ENCODE measurements around the gene DSPP.
"Not testable (repeated sequence)": the region's sequence is repeated elsewhere in the genome, so short reads cannot be mapped to it uniquely, and the experiment has no call there.

The DSPP gene

DNA sequence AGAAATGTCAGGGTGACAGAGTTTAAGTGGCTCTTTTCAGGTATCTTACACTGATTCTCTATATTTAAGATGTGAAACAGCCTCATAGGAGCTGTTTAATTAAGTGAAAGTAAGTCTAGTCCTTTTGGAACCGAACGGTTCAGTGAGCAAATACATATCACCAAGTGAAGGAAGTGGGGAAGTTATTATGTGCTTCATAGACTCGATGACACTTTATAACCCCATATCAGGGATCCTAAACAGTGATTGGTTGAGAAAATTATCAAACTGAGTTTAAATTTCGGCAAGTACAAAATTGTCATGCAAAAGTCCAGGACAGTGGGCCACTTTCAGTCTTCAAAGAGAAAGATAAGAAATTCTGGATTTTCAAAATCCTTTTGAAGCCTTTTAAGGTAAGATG lies at the start of gene DSPP:
Gene DSPP (plus strand): TSS at position 301 of the 400 bp plus-strand sequence. CDS start 2,380 bp downstream, outside the sequence.
- no peak for DNase-seq (ENCODE audit: low read depth in 2 of 2)

DNA sequence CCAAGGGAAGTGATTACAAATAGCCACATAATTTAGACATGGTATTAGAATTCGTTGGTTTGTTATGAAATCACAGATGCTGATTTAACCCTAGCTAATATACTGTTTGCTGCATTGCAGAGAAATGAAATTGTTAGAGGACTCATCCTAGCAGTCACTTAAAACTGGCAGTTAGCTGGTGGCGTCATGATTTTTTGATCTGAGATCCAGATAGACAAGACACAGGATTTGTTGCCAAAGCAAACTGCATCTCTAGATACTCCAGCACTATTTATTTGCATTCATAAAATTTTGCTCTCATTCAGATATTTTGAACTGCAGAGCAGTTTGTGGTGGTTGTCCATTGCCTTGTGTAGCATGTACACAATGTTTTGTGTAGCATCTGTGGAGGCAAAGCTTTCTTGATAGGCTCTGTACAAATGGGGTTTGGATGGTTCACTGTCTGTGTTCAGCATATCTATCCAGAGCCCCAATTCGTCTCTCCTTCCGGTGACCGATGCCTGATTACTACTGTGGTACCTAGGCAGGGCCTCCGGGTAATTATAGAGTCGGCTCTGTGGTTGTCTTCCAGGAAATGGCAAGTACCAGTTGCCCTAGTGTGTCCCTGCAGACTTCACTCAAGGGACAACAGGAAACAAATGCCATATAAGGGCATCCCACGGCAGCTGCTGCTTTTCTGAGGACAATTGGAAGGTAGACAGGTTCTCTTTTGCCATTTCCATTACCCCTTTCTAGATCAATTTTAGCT lies 49.1 kb upstream of the DSPP start:
- DNase-seq (ENCODE audit: low read depth in 2 of 2) = no peak

DNA sequence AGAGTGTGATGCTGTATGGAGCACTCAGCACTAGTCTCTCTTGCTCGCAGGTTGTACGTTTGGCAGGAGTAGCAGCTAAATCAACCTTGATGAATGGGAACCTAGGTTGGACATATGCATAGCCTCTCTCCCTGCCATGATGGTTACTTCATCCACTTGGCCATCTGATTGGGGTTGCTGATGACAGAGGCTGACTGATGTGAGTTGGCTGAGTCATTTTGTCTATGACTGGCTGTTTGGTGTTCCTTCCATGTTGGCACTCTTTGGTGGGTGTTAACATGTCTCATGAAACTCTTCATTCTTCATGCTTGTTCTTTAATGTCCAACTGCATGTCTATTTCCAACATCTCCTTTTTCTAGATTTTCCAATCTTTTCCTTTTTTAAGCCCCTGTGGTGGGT lies 47.5 kb upstream of the DSPP start:
- DNase-seq (ENCODE audit: low read depth in 2 of 2) = no peak

DNA sequence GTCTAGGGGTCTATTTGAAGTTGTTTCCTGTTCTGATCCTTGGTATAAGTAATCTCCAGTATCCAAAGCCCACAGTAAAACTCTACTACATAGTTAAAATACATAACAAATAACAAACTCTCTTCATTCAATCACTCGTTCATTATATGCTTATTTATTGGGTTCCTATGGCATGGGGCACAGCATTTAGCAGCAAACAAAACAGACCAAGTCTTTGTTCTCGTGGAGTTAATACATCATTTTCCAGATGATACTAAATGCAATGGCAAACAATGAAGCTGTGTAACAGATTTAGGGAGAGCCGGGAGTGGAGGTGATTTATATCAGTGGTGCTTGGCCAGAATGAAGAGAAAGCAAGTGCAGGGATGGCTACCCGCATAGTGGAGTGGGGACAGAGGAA lies 42.6 kb upstream of the DSPP start:
- no peak for DNase-seq (ENCODE audit: low read depth in 2 of 2)

DNA sequence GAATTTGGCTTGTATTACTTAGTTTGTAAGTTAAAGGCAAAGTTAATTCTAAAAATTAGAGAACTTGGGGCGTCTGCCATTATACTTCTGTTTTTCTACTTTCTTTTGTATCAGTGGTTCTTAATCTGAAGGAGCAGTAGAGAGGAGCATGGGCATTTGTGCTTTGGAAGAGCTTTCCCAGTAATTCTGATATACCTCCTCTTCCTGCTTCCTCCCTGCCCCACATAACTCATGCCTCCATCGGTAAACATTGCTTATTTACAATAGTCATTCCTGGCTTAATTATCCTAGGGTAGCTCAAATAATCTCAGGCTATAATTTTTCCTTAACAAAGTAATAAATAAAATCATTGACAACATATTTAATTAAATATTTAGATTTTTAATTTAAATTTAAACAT lies 42.1 kb upstream of the DSPP start:
- no peak for DNase-seq (ENCODE audit: low read depth in 2 of 2)

DNA sequence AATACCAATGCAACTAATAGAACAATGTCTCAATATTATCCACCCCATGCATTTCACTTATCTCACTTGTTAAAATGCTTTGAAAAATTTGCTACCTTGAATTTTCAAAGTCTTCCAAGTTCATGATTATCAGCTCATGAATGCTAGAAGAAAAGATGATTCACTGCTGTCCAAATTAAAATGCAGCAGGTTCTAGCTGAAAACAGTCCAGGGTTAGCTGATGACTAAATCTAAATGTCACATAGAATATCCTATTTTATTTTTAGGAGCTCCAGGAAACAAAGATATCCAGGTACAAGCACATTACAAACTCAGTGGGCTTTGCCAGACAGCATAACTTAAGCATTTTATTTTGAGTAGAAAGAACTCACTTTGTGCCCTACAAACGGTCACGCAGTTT lies 41.1 kb upstream of the DSPP start:
- DNase-seq (ENCODE audit: low read depth in 2 of 2) = no peak

DNA sequence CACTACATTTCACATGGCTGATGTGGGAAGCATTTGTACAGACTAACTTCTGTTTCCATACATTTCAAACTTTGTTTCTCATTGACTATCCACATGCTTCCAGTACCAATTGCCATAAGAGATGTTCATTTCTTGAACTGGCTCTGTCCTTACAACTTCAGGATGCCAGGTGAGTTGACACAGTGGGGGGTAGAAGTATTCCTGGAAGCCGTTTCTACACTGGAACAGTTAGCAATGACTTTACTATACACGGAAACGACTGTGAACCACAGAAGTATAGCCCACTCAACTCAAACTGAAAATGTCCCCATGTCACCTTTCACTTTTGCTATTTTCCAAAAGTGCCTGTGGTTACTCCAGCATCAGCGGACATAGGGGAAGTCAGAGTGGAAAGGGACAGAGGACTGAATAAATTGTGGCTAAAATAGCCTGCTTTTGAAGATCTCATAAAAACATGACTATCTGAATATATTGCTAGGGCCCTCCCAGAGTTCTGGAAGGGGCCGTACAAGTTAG lies 38.0 kb upstream of the DSPP start:
- no peak for DNase-seq (ENCODE audit: low read depth in 2 of 2)

DNA sequence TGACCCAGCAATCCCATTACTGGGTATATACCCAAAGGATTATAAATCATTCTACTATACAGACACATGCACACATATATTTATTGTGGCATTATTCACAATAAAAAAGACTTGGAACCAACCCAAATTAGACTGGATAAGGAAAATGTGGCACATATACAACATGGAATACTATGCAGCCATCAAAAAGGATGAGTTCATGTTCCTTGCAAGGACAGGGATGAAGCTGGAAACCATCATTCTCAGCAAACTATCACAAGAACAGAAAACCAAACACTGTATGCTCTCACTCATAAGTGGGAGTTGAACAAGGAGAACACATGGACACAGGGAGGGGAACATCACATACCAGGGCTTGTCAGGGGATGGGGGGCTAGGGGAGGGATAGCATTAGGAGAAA lies 34.0 kb upstream of the DSPP start:
- not testable (repeated sequence) for DNase-seq (ENCODE audit: low read depth in 2 of 2)

DNA sequence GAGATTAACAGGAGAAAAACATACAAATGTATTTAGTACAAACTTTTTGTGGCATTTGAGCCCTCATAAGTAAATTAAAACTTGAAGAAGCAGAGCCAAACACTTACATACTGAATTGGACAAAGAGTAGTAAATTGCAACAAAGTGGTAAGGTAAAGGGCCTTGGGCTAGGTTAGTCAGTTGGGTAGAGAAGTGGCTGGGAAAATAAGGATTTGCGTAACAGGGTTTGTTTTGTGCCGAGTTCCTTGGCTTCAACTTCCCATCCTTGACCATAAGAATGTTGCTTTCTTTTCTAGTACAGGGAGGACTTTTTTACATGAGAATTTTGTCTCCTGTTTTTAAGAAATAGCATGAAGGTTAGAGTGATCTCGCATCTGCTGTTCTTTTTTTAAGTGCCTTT lies 33.3 kb upstream of the DSPP start:
- DNase-seq (ENCODE audit: low read depth in 2 of 2) = no peak

DNA sequence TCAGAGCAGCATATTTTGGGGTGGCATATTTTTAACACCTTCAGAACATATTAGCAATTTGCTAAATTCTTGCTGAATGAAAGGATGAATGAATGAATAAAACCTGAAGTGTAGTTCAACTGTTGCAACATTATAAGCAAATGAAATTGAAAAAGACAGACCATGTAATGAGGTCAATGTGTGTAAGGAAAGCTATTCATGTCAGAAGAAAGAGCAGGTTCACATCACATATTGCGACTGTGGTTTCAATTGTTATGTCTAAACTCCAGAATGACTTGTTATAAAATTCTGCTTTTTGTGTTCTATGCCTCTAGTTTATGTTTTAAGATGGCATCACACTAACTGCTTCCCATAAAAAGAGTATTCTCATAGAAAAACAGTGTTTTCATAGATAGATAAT lies 32.9 kb upstream of the DSPP start:
- no peak for DNase-seq (ENCODE audit: low read depth in 2 of 2)

DNA sequence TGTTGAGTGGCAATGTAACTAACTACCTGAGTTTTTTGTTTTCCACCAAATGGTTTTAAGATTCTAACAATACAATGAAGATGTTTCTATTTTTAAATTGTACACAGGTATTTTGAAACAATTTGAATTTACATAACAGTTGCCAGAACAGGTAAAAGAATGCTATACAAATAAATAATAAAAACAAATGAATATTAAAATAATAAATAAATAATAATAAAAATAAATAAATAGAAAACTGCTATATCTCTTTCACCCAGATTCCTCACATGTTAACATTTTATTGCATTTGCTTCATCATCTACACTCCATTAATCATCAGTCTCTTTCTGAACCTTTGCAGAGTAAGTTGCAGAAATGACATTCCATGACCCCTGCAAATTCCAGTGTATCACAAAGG lies 32.3 kb upstream of the DSPP start:
- no peak for DNase-seq (ENCODE audit: low read depth in 2 of 2)

DNA sequence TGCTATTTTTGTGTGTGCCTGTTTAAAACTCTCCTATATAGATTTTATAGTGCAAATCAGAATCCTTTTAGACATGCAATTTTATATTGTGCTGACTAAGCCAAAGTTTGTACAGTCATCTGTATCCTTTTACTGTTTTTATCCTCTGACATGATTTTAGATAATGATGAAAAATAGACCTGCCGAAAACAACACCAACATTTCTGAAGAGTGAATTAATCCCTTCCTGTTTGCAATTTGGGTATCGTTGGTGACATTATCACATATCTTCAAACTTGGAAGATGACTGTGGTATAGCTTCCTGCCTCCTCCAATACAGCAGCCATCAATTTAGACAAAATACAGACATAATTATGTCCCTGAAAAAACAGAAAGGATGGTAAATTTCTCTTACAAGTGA lies 28.9 kb upstream of the DSPP start:
- DNase-seq (ENCODE audit: low read depth in 2 of 2) = no peak

DNA sequence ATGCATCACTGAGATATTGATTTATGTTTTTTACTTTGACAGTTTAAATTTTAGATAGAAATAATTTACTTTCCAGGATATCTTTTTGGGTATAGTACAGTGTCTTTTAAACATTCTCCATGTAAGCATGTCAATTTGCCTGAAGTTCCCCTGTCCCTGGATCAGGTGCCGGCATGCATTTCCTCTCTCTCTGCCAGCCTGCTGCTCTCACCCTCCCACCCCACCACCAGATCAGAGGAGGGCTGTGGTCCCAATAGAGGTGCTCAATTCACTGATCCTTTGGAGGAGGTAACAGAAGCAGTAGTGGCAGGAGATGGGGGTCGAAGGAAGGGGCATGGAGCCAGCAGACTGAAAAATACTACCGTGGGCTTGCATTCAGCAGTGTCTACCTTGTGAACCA lies 28.3 kb upstream of the DSPP start:
- no peak for DNase-seq (ENCODE audit: low read depth in 2 of 2)

DNA sequence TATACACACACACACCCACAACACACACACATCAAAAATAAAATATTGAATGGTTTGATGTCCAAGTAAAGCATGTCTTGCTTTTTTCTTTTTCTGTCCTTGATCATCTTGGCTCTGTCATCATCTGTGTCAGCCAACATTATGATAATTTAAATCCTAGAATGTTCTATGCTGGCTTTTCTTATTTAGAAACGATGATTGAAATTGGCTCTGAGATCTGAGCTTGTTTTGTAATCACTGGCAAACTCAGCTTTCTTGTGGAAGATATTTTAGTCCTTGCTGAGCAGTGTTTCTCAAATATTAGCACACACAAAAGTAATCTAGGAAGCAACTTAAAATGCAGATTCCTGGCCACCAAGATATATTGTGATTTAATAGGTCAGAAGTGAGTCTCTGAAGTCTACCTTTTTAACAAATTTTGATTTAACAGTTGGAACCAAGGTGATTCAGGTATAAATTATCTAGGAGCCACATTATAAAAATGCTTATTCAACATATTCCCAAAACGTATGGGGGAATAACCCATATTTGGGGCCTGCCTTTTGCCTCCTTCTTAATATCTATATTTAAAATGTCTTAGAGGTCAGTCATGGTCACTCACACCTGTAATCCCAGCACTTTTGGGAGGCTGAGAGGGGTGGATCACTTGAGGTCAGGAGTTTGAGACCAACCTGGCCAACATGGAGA lies 24.0 kb upstream of the DSPP start:
- no peak for DNase-seq (ENCODE audit: low read depth in 2 of 2)

DNA sequence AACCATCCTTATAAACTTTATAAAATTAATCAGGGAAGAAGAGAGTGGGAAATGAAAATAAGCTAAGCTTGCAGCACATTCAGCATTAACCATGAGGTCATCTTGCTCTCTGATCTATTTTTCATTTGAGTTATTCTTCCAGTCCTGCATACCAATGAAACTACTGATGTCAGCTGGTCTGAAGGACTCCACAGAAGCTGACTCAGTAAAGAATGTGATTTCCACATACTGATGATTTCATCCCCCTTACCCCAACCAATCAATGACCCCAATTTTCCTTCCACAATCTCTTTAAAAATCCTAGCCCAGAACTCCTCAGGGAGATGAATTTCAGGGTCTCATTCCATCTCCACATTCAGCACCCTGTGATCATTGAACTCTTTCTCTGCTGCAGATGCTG lies 18.8 kb upstream of the DSPP start:
- DNase-seq (ENCODE audit: low read depth in 2 of 2) = no peak

DNA sequence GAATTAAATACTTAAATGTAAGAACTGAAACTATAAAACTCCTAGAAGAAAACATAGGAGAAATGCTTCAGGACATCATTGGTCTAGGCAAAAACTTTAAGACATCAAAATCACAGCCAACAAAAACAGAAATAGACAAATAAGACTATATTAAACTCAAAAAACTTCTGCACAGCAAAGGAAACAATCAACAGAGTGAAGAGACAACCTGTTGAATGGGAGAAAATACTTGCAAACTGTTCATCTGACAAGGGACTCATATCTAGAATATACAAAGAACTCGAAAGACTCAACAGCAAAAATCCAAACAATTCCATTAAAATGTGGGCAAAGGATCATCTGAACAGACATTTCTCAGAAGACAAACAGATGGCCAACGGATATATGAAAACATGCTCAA lies 16.2 kb upstream of the DSPP start:
- DNase-seq (ENCODE audit: low read depth in 2 of 2) = no peak

DNA sequence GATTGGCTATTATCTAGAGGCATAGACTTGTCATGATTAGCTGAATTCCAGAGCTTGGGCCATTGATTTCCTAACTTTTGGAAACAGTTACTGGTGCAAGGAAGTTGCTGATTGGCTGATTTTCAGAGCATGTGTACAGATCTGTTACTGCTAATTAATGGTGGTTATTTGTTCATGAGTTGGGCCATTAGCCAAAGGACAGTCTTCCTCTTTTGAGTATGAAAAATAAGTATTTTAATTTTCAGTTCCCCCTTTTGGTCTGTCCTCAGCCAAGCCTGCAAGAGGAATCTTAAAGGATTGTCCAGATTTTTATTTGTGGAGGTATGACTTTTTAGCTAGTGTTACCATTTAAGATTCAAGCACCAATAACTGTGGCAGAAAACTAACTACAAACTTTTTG lies 7.0 kb upstream of the DSPP start:
- no peak for DNase-seq (ENCODE audit: low read depth in 2 of 2)

DNA sequence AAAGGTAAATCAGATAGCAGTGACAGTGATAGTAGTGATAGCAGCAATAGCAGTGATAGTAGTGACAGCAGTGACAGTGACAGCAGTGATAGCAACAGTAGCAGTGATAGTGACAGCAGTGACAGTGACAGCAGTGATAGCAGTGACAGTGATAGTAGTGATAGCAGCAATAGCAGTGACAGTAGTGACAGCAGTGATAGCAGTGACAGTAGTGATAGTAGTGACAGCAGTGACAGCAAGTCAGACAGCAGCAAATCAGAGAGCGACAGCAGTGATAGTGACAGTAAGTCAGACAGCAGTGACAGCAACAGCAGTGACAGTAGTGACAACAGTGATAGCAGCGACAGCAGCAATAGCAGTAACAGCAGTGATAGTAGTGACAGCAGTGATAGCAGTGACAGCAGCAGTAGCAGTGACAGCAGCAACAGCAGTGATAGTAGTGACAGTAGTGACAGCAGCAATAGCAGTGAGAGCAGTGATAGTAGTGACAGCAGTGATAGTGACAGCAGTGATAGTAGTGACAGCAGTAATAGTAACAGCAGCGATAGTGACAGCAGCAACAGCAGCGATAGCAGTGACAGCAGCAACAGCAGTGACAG lies 6.1 kb downstream of the DSPP start:
- no peak for DNase-seq (ENCODE audit: low read depth in 2 of 2)

DNA sequence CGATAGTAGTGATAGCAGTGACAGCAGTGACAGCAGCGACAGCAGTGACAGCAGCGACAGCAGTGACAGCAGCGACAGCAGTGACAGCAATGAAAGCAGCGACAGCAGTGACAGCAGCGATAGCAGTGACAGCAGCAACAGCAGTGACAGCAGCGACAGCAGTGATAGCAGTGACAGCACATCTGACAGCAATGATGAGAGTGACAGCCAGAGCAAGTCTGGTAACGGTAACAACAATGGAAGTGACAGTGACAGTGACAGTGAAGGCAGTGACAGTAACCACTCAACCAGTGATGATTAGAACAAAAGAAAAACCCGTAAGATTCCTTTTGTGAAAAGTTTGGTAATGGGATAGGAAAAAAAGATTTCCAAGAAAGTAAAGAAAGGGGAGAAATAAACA lies 7.9 kb downstream of the DSPP start:
- DNase-seq (ENCODE audit: low read depth in 2 of 2) = no peak

DNA sequence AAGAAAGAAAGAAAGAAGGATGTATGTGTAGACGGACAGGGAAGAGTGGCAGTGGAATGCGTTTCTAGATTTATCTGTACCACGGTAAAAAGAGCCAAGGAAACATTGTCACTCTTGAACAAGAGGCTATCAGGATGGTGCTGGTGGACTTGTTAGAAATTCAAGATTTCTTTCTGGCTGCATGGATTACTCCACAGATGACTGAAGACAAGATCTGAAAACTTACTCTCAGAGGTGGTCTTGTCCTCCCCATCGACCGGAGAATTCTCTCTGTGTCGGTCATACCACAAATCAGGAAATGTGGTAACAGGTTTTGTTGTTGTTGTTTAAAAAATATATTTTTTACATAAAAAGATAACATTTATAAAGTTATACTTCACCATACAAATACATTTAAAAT lies 11.8 kb downstream of the DSPP start:
- DNase-seq (ENCODE audit: low read depth in 2 of 2) = no peak

DNA sequence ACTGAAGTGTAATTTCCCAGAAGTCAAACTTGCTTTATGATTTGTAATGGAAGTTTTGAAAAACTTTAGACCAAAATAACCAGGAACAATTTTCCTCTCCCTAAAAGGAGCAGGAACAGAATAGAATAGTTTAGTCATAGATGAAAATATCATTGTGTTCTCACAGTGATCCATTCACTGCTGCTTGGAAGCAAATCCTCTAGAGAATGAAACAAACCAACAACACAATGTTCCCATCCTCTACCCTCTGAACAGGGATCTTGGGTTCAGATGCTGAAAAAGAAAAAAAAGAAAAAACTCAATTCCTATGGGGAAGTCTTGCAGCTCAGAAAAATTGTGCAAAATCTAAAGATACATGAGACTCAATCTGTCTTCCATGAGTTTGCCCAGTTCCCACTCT lies 12.2 kb downstream of the DSPP start:
- DNase-seq (ENCODE audit: low read depth in 2 of 2) = no peak

DNA sequence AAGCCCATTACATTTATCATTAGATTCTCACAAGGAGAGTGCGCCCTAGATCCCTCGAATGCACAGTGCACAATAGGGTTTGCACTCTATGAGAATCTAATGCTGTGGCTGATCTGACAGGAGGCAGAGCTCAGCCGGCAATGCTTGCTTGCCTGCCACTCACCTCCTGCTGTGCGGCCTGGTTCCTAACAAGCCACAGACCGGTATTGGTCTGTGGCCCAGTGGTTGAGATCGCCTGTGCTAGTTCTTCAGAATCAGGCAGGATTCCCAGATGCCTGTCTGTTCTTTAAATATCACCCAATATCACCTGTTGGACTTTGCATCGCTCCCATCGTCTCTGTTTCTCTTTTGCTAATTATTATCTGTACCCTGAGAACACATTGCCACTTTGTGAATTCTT lies 14.0 kb downstream of the DSPP start:
- no peak for DNase-seq (ENCODE audit: low read depth in 2 of 2)

DNA sequence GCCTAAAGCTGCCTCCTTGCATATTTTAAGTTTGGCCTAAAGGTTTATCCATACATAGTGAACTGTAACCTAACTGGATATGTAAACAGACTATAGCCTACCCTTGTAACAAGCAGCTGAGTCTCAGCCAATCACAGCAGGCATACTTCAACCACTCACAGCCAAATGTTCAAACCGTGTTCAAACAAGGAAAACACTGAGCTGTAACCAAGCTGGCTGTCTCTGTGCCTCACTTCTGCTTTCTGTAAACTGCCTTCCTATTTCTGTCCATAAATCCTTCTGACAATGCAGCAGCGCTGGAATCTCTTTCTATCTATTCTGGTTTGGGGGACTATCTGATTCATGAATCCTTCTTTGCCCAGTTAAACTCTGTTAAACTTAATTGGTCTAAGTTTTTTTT lies 16.4 kb downstream of the DSPP start:
- no peak for DNase-seq (ENCODE audit: low read depth in 2 of 2)

All from stimulated activated CD8-positive, alpha-beta memory T cell treated with anti-CD3 and anti-CD28 coated beads, Interleukin-15, amount 100 ng/mL, for 4 hours (primary cell).